RWPE1 (cell line): ENCODE measurements around the gene SBK1.

Experiments
- CTCF ChIA-PET: fragments of 350-600 bp; sonication (Branson Sonifier 250); formaldehyde crosslinking; extraction: SDS; loops from one replicate; lab custom pipeline; 2021; lab: Yijun Ruan, JAX
- POLR2A ChIA-PET: fragments of 400-600 bp; formaldehyde crosslinking; extraction: SDS; loops from one replicate; lab custom pipeline; 2020; ENCODE audit warnings: antibody characterized with exemption; ENCODE audit not compliant: low non-redundant PET; lab: Yijun Ruan, JAX
- DNase-seq: peaks from one replicate; pipeline ENCODE4 v3.0.0; 2012; ENCODE audit warnings: low spot score
- H3K27ac ChIP-seq: fragments of 450-650 bp; 2 replicates; pipeline ENCODE4 v1.5.1; 2017
- TF ChIP-seq, protein P1 (sequence below): fragments of 450-650 bp; conservative IDR thresholded peaks from 2 replicates; pipeline ENCODE4 v1.5.1; 2017; ENCODE audit warnings: low read depth, mild to moderate bottlenecking

SBK1 gene

DNA sequence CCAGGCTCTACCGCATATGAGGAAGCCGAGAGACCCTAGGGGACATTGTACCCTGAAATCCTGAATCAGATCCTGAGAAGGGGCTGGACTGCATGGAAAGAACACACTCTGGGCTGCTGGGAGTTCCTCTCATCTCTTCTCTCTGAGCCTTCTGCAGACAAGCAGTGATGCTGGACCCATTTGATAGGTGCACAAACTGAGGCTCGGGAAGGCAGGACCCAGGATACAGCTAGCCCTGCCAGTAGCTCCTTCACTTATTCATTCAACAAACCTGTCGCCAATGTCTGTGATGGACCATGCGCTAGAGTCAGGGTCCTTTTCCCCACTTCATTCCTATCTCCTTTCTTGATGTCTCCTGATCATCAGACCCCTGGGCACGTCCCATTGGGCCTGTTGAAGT is 1.9 kb downstream of the SBK1 start:
- TF ChIP-seq, protein P1, sequence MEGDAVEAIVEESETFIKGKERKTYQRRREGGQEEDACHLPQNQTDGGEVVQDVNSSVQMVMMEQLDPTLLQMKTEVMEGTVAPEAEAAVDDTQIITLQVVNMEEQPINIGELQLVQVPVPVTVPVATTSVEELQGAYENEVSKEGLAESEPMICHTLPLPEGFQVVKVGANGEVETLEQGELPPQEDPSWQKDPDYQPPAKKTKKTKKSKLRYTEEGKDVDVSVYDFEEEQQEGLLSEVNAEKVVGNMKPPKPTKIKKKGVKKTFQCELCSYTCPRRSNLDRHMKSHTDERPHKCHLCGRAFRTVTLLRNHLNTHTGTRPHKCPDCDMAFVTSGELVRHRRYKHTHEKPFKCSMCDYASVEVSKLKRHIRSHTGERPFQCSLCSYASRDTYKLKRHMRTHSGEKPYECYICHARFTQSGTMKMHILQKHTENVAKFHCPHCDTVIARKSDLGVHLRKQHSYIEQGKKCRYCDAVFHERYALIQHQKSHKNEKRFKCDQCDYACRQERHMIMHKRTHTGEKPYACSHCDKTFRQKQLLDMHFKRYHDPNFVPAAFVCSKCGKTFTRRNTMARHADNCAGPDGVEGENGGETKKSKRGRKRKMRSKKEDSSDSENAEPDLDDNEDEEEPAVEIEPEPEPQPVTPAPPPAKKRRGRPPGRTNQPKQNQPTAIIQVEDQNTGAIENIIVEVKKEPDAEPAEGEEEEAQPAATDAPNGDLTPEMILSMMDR: no peak
- DNase-seq: no peak
- ChIA-PET POLR2A (no interaction called here), CTCF (no interaction called here)
- no peak overlapping the region for H3K27ac ChIP-seq

DNA sequence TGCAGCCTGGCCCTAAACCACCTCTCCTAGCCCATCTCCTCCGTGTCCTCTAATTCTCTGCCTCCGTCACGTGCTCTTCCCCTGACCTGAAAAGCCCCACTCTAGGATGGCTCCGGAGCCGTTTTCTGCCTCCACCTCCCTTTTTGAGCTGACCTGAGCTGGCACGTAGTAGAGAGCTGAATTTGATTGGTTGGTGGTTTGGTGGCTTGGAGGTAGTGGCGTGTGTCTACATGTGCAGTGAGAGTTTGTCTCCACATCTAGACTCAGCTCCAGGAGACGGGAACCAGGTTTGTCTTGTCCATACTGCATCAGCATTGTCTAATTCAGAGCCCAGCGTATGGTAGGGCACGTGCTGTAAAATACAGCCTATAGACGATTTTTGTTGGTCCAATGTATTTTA is 3.0 kb downstream of the SBK1 start:
- DNase-seq: no peak

DNA sequence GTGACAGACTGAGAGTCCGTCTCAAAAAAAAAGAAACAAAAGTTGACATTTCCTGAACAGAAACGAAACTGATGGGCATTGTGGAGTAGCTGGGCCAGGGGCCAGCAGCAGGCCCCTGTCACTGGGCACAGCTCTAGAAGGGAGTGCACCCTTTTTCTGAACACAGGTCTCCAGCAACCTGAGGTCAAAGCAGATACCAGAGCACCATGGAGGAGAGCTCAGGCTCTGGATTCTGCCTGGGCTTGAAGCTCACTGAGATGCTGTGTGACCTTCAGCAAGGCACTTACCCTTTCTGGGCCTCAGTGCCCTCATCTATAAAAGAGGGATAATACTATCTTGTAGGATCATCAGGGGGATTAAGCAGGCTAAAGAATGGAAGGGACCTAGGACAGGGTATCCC is 5.0 kb downstream of the SBK1 start:
- no peak overlapping the region for H3K27ac ChIP-seq
- DNase-seq: no peak
- CTCF ChIA-PET: no interaction called here
- POLR2A ChIA-PET: no interaction called here
- TF ChIP-seq, protein P1: no peak

More for the DNA sequence above, 3.0 kb downstream of the SBK1 start:
- H3K27ac ChIP-seq: no peak overlapping the region
- POLR2A ChIA-PET: interaction anchor here (0.6 kb wide), 1 partner anchor 195 kb away, joined by 4 read pairs; no protein-coding TSS in a partner anchor
- CTCF ChIA-PET: interaction anchor here (1.2 kb wide), 1 partner anchor 26 kb away, joined by 3 read pairs; no protein-coding TSS in a partner anchor
- TF ChIP-seq, protein P1: no peak

DNA sequence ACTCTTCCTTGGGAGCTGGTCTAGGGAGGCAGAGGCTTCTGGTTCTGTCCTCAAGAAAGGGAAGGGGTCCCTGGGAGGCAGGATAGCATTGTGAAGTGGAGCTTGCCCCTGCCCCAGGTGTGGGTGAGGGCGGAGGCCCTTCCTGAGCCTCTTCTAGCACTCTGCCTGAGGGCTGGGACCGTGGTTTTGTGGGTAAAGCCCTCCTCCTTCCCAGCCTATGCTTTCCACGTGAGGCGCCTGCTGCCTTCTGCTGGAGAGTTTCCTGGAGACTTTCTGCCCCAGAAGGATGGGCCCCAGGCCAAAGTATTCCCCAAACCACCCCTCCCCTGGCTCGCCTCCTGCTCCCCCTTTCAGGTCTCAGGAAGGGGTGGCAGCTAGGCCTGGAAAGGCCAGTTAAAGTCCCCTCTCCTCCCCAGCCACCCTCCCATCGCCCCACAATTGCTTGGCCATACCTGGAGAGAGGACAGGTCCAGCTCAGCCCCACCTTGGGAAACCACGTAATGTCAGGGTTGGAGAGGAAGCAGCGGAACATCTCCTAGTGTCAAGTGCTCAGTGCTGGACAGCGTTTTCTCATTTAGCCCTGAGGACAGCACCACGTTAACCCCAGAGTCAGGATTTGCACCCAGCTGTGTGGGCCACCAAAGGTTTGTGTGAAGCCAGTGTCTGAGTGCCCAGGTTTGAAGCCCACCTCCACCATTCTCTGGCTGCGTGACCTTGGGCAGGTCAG is 5.6 kb downstream of the SBK1 start:
- H3K27ac ChIP-seq: no peak overlapping the region
- DNase-seq: no peak
- CTCF ChIA-PET: interaction anchor here (0.6 to 1.1 kb wide), 2 partner anchors 24 to 32 kb away, joined by 3 to 5 read pairs; no protein-coding TSS in a partner anchor
- TF ChIP-seq, protein P1: no peak
- POLR2A ChIA-PET: no interaction called here

DNA sequence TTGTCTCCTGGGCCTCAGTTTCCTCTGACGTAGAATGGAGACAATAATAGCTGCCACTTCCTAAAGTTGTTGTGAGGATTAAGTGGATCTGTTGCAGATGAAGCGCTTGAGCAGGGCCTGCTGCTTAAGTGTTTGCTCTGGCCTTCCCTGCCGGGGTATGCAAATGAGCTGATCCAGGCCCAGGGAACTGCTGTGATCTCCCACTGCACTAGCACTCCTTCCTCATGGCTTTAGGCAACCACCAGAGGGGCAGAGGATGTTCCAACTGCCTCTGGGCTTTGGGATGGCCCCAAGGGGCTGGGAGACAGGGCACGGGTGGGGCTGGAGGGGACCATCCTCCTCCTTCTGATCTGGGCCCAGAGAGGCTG is 6.2 kb downstream of the SBK1 start:
- ChIA-PET CTCF (interaction anchor here (0.6 to 1.1 kb wide), 2 partner anchors 23 to 31 kb away, joined by 3 to 5 read pairs; no protein-coding TSS in a partner anchor), POLR2A (no interaction called here)
- no peak overlapping the region for H3K27ac ChIP-seq
- TF ChIP-seq, protein P1: no peak
- no peak for DNase-seq

DNA sequence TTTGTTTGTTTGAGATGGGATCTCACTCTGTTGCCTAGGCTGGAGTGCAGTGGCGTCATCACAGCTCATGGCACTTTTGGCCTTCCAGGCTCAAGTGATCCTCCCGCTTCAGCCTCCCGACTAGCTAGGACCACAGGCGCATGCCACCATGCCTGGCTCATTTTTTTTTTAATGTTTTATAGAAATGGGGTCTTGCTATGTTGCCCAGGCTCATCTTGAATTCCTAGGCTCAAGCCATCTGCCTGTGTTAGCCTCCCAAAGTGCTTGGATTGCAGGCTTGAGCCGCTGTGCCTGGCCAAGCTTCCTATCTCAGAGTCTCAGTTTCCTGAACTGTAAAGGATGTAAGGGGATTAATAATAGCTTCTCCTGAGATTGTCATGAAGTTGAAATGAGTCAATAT is 8.0 kb downstream of the SBK1 start:
- no peak overlapping the region for H3K27ac ChIP-seq
- ChIA-PET CTCF (interaction anchor here (0.7 to 1.7 kb wide), 2 partner anchors 16 to 23 kb away, joined by 3 to 8 read pairs; no protein-coding TSS in a partner anchor), POLR2A (no interaction called here)
- TF ChIP-seq, protein P1: no peak
- DNase-seq: no peak
